ENCODE measurements around the gene CHTOP.

DNA sequence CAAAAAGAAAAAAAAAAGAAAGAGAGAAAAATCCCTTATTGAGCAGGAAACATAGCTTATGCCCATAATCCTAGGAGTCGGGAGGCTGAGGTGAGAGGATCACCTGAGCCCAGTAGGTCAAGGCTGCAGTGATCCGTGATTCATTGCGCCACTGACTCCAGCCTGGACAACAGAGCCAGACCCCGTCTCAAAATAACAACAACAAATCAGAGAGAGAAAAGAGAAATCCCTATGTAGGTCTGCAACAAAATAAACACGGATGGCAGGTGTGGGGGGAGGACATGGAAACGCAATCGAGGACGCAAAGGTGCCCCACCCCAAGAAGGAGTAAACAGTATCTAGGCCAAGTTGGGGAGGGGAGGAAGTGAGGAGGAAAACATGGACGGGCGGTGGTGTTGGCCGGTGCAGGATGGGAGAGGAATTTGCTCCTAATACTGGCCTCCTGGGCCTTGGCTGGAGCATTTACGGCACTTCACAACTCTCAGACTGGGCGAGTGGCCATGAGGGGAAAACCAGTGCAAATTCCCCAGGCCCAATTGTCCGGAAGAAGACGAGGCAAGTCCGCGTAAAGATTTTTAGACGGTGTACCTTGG, 609 bp upstream of the CHTOP start:
- TF ChIP-seq CTCF (IDR thresholded peaks at IDR 0.05; ENCODE audit: control extremely low read depth in 1 of 3, insufficient read depth in 1 of 3, low read depth in 1 of 3, low read length in 3 of 3) (no peak), GABPA (IDR thresholded peaks at IDR 0.05; ENCODE audit: borderline replicate concordance, insufficient read depth, low read length) (no peak), JUND (IDR thresholded peaks at IDR 0.05; ENCODE audit: low read length) (no peak), USF2 (IDR thresholded peaks at IDR 0.05; ENCODE audit: low read length) (no peak), HDAC6 (IDR thresholded peaks at IDR 0.05; ENCODE audit: low read depth, low read length) (no peak), EP300 (IDR thresholded peaks at IDR 0.05; ENCODE audit: borderline replicate concordance in 1 of 2, low read depth in 2 of 2, low read length in 2 of 2) (no peak), CREB1 (IDR thresholded peaks at IDR 0.05) (no peak), POLR2A (IDR thresholded peaks at IDR 0.05; ENCODE audit: control extremely low read depth in 1 of 2, low read depth in 2 of 2, low read length in 2 of 2) (no peak), EGR1 (IDR thresholded peaks at IDR 0.05; ENCODE audit: borderline replicate concordance, low read depth, low read length) (no peak)
